ENCODE results near the gene ZBTB49.

The ZBTB49 gene

DNA sequence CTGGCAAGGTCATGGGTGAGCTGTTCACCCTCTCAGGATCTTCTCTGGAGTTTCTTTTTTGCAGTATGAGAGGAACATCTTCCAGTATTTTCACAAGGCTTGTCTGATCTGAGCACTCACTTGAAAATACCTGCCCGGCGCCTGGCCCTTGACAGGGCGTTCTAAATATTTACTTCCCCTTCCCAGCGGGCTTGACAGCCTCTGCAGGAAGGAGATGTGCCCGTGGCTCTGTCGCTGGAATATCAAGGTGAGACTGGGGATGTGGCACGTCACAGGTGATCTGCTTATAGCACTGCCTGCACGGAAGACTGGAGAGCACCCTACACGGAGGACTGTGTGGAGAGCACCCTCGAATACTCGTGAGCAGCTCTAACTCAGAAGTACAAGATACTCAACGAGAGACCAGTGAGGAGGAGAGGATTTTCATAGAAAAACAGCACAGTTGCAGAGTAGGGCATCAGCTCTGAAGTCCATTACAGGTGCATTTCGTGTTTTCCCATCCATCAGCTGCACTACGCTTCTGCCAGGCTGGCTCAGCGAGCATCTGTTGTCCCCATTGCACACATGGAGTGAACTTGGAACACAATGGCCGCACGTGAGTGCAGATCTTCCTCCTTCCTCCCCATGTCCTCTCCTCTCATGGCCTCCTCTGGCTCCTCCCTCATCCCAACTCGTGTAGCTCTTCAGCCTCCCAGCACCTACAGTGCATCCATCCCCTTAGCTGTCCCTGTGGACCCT lies 32.1 kb downstream of the ZBTB49 start:
- ChIA-PET CTCF (no interaction called here), POLR2A (ENCODE audit: low non-redundant PET) (no interaction called here)
- TF ChIP-seq, protein P1, sequence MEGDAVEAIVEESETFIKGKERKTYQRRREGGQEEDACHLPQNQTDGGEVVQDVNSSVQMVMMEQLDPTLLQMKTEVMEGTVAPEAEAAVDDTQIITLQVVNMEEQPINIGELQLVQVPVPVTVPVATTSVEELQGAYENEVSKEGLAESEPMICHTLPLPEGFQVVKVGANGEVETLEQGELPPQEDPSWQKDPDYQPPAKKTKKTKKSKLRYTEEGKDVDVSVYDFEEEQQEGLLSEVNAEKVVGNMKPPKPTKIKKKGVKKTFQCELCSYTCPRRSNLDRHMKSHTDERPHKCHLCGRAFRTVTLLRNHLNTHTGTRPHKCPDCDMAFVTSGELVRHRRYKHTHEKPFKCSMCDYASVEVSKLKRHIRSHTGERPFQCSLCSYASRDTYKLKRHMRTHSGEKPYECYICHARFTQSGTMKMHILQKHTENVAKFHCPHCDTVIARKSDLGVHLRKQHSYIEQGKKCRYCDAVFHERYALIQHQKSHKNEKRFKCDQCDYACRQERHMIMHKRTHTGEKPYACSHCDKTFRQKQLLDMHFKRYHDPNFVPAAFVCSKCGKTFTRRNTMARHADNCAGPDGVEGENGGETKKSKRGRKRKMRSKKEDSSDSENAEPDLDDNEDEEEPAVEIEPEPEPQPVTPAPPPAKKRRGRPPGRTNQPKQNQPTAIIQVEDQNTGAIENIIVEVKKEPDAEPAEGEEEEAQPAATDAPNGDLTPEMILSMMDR (conservative IDR thresholded peaks at IDR 0.05; ENCODE audit: low read depth): no peak
- DNase-seq (ENCODE audit: low spot score): no peak
- H3K27ac ChIP-seq: no peak overlapping the region

DNA sequence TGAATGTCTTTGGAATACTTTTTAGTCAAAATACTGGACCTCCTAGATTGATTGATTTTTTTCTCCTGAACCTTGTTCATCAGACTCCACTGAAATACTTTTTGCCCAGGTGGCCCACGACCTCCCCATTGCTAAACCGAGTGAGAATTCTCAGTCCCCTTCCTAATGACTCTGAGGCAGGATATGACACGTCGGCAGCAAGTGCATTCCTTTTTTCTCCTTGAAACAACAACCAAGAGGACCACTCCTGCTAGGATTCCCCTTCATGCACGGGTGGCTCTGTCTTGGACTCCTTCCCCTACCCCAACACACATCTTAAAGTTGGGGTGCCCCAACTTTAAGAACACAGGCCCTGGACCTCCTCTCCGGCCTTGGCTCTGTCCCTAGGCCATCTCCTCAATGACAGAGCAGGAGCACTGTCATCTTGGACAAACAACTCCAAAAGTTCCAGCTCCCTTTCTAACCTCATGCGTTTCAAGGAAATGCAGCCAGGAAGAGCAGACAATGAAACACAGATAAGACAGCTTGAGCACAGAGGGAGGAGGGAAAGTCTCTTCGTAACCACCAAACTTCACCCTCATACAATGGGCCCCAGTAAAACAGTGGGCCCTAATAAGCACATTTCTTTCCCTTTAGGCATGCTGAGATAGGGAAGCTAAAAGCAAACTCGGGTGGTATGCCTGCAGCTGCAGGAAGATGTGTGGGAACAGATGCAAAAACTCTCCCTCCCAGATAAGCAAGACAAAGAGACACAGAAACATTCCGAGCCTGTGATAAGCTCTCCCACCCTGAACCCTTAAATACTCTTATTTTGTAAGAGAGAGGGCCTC lies 33.9 kb downstream of the ZBTB49 start:
- CTCF ChIA-PET: no interaction called here

DNA sequence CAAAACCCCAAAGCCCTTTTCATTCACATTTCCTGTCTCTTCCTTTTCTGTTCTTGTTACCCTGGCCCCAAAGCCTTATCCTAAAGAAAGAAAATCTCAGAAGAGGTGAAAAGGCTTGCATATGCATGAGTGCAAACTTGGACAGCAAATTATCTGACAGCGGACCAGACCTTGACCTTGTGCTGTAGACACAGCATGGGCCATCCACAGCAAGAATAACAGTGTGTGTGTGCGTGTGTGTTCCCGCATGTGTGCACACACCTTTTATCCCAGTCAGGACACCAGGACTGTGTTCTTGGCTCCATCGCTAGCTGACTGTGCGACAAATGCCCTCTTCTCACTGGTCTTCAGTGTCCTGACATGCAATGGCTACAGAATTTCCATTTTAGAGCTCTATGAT lies 35.3 kb downstream of the ZBTB49 start:
- POLR2A ChIA-PET (ENCODE audit: low non-redundant PET): no interaction called here
- DNase-seq (ENCODE audit: low spot score): no peak
- H3K27ac ChIP-seq: no peak overlapping the region
- TF ChIP-seq, protein P1 (conservative IDR thresholded peaks at IDR 0.05; ENCODE audit: low read depth): no peak
- CTCF ChIA-PET: interaction anchor here (0.7 kb wide), 1 partner anchor 8 kb away, joined by 3 read pairs; no protein-coding TSS in a partner anchor

More for the DNA sequence above, 33.9 kb downstream of the ZBTB49 start:
- POLR2A ChIA-PET (ENCODE audit: low non-redundant PET): no interaction called here
- no peak overlapping the region for H3K27ac ChIP-seq
- DNase-seq (ENCODE audit: low spot score): no peak
- TF ChIP-seq, protein P1 (conservative IDR thresholded peaks at IDR 0.05; ENCODE audit: low read depth): no peak

DNA sequence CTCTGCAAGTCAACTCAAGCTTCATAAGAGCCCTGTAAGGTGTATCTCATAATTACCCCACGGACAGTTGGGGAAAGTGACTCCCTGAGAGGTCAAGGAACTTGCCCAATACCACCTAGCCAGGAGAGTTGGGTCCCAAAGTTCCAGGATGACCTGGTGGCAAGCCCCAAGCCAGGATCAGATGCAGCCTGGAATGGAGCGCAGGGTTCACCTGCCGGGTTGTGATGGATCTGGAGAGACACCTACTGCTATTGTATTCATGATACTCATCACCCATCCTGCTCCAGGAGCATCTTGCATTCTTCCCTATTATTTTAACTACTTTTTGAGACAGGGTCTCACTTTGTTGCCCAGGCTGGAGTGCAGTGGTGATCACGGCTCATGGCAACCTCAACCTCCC lies 36.1 kb downstream of the ZBTB49 start:
- TF ChIP-seq, protein P1 (conservative IDR thresholded peaks at IDR 0.05; ENCODE audit: low read depth): no peak
- POLR2A ChIA-PET (ENCODE audit: low non-redundant PET): no interaction called here
- CTCF ChIA-PET: no interaction called here
- no peak for DNase-seq (ENCODE audit: low spot score)
- no peak overlapping the region for H3K27ac ChIP-seq

DNA sequence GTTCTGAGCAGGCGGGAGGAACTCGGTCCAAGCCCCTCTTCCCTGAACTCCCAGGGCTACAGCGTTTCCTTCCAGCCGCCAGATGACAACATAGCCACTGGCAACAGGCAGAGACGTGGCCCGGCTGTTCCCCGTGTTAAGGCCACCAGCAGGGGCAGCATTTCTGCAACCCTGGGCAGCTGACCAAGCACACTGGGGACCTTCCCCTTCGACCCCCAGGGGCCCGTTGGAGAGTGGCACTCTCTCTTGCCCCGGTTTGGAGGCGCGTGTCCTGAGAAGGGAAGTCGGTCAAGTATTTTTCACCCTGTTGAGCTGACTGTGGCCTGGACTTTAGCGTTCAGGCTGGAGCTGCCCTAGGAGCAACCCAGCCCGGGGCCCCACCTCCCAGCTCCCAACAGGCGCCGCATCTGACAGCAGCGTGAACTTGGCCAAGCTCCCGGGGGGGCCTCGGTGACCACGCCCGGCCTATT lies 37.6 kb downstream of the ZBTB49 start:
- CTCF ChIA-PET: interaction anchor here (0.6 kb wide), 1 partner anchor 106 kb away, joined by 3 read pairs; no protein-coding TSS in a partner anchor

DNA sequence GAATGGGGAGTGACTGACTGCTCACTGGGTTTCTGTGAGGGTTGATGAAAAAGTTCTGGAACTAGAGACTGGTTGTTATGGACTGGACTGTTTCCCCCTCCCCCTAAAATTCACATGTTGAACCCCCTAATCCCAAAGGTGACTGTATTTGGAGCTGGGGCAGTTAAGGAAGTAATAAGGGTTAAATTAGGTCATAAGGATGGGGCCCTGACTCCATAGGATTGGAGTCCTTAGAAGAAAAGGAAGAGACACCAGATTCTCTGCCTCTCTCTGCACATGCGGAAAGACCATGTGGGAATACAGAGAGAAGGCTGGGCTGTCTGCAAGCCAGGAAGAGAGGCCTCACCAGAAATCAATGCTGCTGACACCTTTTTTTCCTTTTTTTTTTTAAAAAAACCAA lies 38.2 kb downstream of the ZBTB49 start:
- CTCF ChIA-PET: interaction anchor here (0.6 kb wide), 1 partner anchor 106 kb away, joined by 3 read pairs; no protein-coding TSS in a partner anchor
- no peak for DNase-seq (ENCODE audit: low spot score)
- H3K27ac ChIP-seq: no peak overlapping the region
- TF ChIP-seq, protein P1 (conservative IDR thresholded peaks at IDR 0.05; ENCODE audit: low read depth): no peak
- POLR2A ChIA-PET (ENCODE audit: low non-redundant PET): no interaction called here

More for the DNA sequence above, 37.6 kb downstream of the ZBTB49 start:
- POLR2A ChIA-PET (ENCODE audit: low non-redundant PET): no interaction called here
- no peak for DNase-seq (ENCODE audit: low spot score)
- TF ChIP-seq, protein P1 (conservative IDR thresholded peaks at IDR 0.05; ENCODE audit: low read depth): no peak
- no peak overlapping the region for H3K27ac ChIP-seq

Data from RWPE1 (cell line).